GM21390 (cell line): Measurements from ENCODE around the gene BOD1L2.

Experiments
- ATAC-seq: cut with Tn5 transposase; IDR thresholded peaks from one replicate; pipeline ENCODE4 v1.9.1; 2021; ENCODE audit not compliant: unreplicated experiment

Gene BOD1L2

GRCh38 chr18:57150081-57150480, 3.2 kb downstream of the BOD1L2 start:
- ATAC-seq = no peak

GRCh38 chr18:57150828-57151227, 3.9 kb downstream of the BOD1L2 start:
- no peak for ATAC-seq

GRCh38 chr18:57154191-57154830, 7.4 kb downstream of the BOD1L2 start:
- ATAC-seq = no peak

- no peak for ATAC-seq
Observed at GRCh38 chr18:57164401-57164800, 17.5 kb downstream of the BOD1L2 start.

GRCh38 chr18:57167617-57168308, 20.9 kb downstream of the BOD1L2 start:
- ATAC-seq = no peak

GRCh38 chr18:57171026-57171425, 24.1 kb downstream of the BOD1L2 start:
- no peak for ATAC-seq

- no peak for ATAC-seq
Observed at GRCh38 chr18:57175532-57175931, 28.6 kb downstream of the BOD1L2 start.

GRCh38 chr18:57185434-57185833, 38.5 kb downstream of the BOD1L2 start:
- no peak for ATAC-seq

- ATAC-seq = no peak
Observed at GRCh38 chr18:57188851-57189557, 42.1 kb downstream of the BOD1L2 start.

GRCh38 chr18:57190026-57190425, 43.1 kb downstream of the BOD1L2 start:
- ATAC-seq = no peak

- ATAC-seq = no peak
Observed at GRCh38 chr18:57194070-57194469, 47.2 kb downstream of the BOD1L2 start.

GRCh38 chr18:57194622-57195021, 47.7 kb downstream of the BOD1L2 start:
- no peak for ATAC-seq

- ATAC-seq = no peak
Observed at GRCh38 chr18:57195341-57195740, 48.5 kb downstream of the BOD1L2 start.

GRCh38 chr18:57197261-57197660, 50.4 kb downstream of the BOD1L2 start:
- ATAC-seq = no peak

- no peak for ATAC-seq
Observed at GRCh38 chr18:57198073-57198472, 51.2 kb downstream of the BOD1L2 start.
